Stimulated activated CD8-positive, alpha-beta memory T cell treated with anti-CD3 and anti-CD28 coated beads, Interleukin-12 subunit alpha, Interleukin-12 subunit beta, amount 100 ng/mL, for 1 hour (primary cell): ENCODE results near the gene YPEL1.
"Not testable (repeated sequence)": the region's sequence is repeated elsewhere in the genome, so short reads cannot be mapped to it uniquely, and the experiment has no call there.

Experiments used
- DNase-seq: peaks from one replicate; pipeline ENCODE4 v3.0.0-alpha.2; 2020; ENCODE audit warnings: low read depth

YPEL1 gene

DNA sequence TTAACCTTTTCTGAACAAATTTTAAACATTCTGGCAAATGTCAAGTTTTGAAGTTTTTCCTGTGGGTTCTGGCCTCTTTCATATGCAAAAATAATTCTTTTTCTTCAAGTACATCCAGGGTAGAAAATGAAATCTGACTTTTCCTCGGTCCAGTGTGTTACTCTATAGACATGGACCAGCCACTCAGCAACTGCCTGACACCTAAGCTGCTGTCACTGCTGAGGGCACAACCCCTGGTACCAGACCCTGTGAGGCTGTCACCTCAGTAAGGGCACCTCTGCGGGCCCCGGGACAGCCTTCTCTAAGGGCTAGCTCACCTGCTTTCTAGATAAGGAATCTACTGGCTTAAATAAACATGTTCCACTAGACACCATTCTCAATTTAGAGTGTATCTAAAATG, 36.0 kb downstream of the YPEL1 start:
- DNase-seq: no peak

DNA sequence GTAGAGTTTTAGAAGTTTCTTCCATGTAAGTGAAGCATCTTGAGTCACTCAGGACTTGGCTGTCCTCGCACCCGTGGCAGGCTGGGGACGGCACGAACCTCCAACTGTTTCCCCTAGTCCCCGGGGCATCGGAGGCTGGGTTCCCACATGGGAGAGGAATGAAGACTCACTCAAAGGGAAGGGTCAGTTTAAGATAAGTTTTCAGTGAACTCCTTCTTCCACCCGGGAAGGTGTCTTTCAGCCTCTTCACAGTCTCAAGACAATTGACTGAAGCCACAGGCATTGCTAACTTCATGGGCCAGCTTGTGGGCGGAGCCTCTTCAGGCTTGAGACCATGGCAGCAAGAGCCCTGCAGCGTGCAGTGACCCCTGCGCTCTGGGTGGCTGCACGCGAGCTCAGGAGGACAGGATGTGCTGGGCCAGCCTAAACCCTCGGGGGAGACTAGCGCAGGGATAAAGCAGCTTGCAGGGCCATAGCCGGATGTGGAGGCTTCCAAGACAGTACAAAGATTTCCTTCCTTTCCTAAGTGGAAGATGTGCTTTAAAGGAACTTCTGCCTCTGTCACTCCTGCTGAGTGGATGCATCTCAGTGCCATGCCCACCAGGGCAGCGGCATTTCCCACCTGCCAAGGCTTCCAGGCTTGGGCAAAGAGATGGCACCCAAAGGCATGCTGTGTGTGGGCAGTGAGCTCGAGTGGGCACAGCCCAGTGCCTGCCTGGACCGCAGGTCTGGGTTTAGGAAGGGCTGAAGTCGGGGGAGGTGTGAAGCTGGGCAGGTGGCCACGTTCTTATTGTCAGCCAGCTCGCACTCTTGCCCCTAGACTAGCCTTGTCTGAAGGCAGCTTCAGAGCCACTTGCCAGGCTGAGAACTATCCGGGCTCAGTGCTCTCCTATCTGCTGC, 36.9 kb downstream of the YPEL1 start:
- no peak for DNase-seq

DNA sequence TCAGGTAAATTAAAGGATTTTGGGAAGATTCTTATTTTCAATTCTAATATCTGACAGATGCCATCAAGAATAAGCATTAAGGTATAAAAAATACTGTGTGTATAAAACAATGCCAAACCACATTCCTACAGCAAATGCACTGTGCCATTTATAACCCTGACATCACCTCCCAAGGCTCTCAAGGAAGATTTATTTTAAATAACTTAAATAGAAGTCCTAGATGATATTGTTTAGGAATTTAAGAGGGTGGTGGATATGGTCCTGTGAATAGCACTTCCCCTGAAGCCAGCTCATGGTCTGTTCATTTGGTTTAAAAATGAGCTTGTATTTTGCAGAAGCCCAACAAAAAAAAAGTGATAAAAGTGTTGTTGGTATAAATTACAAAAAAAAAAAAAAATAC, 37.7 kb downstream of the YPEL1 start:
- no peak for DNase-seq

DNA sequence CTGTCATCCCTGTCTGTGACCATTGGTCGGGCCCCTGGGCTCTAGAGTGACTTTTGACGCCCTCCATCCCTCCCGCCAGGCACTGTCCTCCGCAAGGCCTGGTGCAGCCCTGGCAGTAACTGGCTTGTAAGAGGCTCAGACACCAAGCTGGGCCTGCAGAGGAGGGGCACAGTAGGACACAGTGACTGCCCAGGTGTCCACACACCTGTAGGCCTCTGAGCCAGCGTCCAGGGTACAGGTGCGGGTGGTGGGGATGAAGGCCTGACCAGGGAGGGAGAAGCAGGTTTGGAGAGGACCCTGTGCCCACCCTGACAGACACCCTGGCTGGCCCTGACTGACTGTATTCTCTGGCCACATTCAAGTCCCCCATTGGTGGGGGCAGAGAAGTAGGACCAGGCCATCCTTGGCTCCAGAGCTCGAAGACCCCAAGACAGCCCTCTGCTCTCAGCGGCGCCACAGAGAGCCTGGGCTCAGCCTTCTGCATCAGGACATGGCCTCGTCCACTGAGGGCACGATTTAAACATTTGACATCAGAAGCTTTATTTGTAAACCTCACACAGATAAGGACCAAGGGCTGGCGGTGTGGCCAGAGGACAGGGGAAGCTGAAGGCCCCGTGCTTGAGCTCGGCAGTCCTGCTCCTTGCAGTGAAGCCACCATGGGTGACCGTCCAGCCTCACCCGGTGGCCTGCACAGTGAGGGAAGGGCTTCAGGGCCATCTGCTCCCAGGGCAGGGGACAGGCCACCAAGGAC, 38.4 kb downstream of the YPEL1 start:
- no peak for DNase-seq

DNA sequence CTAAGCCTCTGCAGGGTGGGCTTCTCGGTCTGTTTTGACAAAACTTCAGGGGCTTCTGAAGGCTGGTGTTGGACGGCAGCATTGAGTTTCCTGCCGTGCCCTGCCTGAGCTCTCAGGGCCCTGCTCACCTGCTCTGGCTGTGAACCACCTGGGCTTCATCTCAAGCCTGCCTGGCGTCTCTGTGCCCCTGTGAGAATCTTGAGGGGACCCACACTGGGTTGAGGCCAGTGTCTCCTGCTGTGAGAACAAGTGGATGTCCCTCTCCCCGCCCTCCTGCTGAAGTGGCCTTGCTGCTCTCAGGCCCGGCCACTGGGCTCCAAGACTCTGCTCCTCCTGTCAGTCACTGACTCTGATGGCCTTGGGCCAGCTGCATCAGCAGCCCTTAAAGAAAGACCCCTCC, 39.5 kb downstream of the YPEL1 start:
- DNase-seq: no peak

DNA sequence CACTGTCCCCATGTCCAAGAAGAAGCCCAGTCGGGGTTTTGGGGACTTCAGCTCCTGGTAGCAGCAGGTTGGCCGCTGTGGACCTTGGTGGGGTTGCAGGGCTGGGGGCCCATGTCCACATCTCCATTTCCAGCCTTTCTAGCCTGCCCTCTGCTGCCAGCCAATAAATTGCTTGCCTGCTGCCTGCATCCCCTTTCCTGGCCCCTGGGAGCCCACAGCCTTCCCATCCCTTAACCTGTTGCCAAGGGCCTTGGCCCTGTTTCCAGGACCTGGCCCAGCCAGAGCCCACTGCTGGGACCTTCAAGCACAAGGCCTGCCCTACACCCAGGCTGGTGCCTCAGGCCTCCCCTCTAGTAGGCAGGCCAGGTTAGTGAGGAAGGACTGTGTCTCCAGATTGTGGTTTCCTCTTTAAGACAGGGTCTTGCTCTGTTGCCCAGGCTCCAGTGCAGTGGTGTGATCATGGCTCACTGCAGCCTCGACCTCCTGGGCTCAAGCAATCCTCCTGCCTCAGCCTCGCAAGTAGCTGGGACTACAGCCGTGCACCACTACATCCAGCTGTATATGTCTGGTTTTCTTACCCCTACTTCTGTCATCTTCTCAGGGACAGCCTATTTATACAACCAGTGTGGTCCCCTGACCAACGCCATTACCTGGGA, 40.0 kb downstream of the YPEL1 start:
- no peak for DNase-seq

DNA sequence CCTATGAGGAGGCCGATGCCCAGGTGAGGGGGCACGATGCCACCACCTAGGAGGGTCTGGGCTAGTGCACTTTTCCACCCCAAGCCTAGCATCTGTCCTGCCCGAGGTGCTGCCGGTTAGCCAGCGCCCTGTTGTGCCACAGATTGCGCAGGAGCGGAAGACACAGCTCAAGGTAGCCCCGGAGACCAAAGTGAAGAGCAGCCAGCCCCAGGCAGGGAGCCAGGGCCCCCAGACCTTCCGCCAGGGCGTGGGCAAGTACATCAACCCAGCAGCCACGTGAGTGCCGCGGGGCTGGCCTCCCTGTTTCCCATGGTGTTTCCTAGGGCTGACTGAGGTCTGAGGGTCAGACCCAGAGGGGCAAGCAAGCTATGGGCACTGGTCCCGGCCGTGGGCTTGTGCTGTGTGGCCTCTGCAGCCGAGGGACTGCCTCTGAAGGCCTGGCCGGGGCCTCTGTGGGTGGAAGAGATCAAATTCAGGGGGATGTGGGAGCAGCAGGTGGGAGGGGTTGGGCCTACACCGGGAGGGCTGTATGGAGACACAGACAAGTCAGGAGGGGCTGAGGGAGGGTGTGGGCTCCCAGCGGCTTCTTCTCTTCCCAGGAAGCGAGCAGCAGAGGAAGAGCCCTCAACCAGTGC, 40.7 kb downstream of the YPEL1 start:
- no peak for DNase-seq

DNA sequence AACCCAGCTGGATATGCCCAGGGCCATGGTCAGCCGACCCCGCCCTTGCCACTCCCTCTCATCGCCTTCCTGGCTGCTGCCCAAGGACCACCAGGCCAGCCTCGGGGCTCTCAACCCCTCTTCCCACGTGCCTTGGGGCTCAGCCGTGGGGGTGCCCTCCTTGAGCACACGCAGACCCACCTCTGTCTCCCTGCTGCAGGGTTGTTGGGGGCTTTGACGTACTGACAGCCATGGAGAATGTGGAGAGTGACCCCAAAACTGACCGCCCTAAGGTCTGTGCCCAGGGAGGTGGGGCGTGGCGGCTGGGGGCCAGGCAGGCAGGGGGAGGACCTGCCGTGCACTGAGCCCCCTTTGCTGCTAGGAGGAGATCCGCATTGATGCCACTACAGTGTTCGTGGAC, 41.2 kb downstream of the YPEL1 start:
- DNase-seq: no peak

DNA sequence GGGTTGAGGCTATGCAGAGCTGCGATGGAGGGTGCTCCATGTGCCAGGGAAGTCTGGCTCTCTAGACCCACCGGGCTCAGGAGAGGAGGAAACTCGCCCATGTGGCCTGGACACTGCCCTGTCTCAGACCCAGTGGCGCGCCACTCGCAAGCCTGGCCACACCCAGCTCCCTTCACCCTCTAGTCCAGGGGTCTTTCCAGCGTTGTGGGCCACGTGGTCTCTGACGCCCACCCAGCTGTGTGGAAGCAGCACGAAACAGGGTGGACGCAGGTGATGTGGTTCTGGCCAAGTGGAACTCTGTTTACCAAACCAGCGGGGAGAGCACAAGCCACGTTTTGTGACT, 41.6 kb downstream of the YPEL1 start:
- no peak for DNase-seq

DNA sequence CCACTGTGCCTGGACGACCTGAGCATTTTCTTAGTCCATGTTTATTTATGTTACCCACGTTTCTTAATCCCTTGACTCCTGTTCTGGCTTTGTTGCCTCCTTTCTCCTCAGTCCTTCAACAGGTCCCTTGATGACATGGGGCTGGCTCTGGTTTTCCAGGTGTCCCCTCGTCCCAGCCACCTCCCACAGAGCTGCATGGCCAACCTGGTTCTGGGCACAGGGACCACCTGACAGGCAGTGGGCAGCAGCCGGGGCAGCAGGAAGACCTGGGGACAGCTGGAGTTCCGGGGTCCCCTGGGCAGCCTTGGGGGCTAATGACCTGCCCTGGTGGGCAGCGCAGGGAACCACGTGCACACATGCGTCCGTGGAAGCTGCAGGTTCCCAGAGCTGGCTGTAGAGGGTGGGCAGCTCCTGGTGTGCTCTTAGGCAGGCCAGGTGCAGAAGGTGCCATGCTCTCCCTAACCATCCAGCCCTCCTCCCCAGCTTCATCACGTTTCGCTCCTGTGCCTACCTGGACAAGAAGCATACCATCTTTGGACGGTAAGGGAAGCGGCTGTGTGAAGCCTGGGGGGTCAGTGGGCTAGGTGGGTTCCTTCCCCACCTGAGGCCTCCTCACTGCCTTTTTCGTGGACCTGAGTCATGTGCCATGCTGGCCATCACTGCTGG, 42.1 kb downstream of the YPEL1 start:
- DNase-seq: no peak

DNA sequence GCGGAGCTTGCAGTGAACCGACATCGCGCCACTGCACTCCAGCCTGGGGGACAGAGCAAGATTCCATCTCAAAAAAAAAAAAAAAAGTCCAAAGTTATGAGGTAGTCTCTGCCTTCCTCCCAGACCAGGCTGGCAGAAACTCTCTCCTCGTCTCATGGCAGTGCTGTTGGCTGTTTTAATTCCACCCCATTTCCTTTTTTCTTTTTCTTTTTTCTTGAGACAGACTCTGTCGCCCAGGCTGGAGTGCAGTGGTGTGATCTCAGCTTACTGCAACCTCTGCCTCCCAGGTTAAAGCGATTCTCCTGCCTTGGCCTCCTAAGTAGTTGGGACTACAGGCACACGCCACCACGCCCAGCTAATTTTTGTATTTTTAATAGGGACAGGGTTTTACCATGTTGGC, 42.7 kb downstream of the YPEL1 start:
- DNase-seq: not testable (repeated sequence)

DNA sequence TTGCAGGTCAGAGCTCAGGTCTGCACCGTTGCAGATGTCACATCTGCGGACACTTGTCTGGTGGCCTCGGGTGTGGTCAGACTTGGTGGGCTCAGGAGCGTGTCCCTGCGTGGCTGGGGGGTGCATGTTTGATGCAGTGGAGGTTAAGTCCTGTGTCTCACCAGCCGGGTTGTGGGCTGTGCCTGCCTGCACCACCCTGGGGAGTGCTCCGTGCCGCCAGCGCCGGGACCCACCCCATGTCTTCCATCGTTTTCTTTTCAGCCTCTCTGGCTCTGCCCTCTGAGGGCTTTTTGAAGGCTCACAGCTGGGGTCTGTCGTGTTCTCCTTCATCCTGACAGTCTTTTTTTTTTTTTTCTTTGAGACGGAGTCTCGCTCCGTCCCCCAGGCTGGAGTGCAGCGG, 43.8 kb downstream of the YPEL1 start:
- no peak for DNase-seq

DNA sequence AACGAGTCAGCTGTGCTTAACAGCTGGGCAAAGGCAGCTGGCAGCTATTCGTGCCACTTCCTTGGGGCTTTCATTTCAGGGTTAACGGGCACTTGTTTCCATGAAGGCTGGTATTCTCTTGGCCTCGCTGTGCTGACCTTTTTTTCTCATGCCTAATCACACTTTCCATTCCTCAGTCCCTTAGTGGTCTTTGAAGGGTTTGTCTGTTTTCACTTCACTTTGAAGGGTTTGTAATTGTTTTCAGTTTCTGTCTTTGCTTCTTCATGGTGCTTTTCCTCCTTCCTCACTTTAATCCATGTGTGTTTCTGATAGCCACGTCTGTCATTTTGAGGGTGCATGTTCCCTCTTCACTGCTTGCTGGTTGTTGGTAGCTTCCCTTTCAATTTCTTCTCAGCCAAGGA, 45.2 kb downstream of the YPEL1 start:
- no peak for DNase-seq

DNA sequence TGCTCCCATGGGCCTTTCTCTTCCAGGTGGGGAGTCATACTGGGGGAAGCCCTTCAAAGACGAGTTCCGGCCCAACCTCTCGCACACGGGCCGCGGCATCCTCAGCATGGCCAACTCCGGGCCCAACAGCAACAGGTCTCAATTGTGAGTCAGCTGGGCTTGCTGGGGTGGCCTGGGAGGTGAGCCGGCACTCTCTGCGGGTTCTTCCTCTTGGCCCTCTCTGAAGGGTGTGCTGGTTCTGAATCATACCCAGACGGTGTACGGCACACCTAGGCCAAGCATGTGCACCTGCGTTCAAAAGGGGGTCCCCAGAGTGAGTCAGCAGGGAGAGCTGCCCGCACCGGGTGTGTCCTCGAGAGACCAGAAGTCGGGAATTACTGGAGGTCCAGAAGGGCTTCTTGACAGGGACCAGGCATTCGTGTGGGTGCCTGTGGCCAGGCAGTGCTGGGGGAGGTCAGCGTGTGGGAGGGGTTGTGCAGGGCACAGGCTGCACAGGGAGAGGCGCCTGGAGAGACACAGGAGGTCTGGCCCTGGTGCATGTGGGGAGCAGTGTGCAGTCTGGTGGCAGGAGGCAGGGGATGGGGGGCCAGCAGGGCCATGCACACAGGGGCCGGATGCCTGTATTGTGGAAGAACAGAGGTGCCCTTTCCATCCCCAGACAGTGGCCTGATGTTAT, 46.8 kb downstream of the YPEL1 start:
- DNase-seq: no peak

DNA sequence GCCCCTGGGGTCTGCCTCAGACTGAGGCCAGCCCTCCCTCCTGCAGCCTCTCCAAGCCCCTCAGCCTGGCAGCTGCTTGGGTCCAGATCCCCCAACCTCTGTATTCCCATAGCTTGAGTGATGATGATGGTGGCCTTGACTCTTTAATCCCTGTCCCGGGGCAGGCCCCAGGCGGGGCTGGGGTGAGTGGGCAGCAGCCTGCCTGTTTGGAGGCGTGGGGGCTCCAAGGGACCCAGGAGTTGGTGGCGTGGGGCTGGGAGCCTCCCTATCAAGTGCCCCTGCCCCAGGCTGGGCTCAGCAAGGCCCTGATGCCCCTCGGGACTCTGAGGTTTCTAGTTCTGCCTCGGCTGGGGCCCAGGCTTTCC, 47.3 kb downstream of the YPEL1 start:
- DNase-seq: no peak

DNA sequence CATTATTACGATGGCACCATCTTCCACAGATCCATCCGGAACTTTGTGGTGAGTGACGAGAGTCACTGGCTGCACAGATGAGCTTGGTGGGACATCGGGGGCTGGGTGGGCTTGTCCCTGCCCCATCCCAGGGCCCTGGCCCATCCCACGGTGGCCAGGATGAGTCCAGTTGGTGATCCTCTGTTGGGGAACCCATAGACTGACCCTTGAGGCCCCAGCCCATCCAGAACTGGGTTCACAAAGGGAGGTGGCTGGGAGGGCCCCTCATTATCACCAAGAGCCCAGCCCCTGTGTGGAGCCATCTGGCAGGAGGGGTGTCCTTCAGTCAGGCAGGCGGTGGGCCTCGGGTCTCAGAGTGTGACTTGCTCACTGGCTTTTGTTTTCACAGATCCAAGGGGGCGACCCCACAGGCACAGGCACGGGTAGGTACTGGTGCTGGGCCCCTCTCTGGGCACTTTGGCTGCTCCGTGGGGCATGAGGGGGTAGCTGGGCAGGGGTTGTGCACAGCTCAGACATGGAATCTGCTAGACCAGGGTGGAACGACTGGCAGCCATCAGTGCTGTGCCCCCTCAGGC, 47.8 kb downstream of the YPEL1 start:
- DNase-seq: no peak

DNA sequence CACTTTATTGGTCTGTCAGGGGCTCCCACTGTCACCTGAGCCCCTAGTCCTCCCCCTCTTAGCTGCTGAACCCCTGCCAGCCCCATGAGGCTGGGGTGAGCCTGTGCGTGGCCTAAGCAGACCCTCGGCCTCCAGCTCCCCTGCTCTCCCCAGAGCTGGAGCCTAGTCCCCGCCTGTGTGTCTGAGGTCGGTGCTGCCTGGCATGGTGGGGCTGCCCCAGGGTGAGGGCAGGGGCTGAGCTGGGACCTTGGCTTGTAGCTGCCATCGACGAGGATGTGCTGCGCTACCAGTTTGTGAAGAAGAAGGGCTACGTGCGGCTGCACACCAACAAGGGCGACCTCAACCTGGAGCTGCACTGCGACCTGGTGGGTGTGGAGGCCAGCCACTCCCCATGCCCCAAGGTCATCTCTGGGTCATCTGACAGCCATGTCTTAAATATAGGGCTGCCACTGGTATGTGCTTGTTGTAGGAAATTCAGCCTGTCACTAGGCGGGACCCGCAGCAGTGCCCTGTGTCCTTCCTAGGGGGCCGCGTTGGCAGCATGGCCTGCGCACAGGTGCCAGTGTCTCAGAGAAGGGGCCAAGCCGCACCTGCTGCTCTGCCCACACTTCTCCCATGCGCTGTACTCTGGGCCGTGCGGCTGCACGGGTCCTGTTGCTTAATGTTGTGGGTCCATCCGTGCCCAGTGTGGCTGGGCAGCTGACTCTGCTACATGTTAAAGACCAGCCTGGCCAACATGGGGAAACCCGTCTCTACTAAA, 48.8 kb downstream of the YPEL1 start:
- no peak for DNase-seq

DNA sequence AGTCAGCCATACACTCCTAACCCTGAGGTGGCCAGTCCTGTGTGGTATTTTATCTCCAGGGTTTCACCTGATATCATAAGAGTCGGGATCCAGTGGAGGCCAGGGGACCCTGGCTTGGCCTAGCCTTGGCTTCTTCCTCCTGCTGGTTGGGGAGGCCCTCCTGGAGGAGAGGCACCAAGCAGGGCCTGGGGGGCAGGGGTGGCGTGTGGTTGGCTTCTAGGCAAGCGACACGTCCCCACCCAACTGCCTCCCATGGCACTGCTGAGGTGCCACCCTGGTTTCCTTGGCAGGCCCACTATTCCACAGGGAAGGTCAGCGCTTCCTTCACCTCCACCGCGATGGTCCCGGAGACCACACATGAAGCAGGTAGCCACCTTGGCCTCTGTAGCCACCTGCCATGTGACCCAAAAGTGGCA, 49.4 kb downstream of the YPEL1 start:
- DNase-seq: no peak

DNA sequence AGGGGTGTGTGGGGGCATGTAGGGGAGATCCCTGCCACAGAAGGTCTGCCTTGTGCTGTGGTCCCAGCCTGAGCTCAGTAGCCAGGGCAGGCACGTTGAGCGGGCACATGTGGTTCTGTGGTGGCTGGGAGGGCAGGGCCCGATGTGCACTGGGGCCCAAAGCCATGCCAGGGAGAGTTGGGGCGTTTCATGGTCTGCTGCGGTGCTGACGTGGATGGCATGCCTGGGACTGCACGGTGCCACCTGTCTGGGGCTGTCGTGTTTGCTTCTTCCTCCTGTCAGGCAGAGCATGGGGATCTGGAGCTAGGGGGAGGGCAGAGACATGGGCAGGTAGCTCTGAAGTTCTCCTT, 50.5 kb downstream of the YPEL1 start:
- no peak for DNase-seq

DNA sequence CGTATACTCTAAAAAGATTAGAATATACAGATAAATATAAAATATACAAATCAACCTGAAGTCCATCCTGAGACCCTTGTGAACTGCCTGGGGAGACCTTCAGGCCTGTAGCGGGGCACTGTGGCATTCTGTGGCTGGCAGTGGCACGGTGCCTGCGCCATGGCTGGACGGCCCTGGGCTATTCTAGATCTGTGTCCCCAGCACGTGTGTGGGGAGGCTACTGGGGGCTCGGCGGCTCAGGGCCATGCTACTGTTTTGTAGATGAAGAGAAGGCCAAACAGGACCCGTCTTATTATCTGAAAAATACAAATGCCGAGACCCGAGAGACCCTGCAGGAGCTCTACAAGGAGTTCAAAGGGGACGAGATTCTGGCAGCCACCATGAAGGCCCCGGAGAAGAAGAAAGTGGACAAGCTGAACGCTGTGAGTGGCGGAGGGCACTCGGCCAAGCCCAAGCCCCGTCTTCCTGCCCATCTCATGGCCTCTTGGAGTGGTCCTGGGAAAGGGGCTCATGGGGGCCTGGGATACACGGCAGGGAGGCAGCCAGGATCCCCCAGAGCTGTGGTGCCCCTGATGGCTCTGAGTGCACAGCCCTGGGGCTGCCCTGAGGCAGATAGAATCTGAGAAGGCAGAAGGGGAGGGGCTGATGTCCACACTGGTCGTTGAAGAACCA, 51.0 kb downstream of the YPEL1 start:
- no peak for DNase-seq
